Gastrocnemius medialis (tissue), 4 donors: Measurements from ENCODE around the gene TGFA.

ENCODE experiments used
- POLR2A ChIP-seq, 2 donors: fragments of 450-650 bp; IDR thresholded peaks; one replicate each; pipeline ENCODE4 v1.6.1; 2017; ENCODE audit warnings: antibody characterized with exemption in 2 of 2, mild to moderate bottlenecking in 2 of 2, moderate library complexity in 2 of 2
- TF ChIP-seq, protein P1 (sequence below), 5 experiments: fragments of 450-650 bp in 3 of 5; fragments of 200-600 bp in 2 of 5; sonication (generic) in 2 of 5; IDR thresholded peaks in 4 of 5; conservative IDR thresholded peaks in 1 of 5; 1 replicate in 4 of 5; 2 replicates in 1 of 5; pipeline ENCODE4 v1.5.1; 2016 to 2019; ENCODE audit warnings: antibody characterized with exemption in 5 of 5, mild to moderate bottlenecking in 3 of 5, moderate library complexity in 3 of 5

DNA sequence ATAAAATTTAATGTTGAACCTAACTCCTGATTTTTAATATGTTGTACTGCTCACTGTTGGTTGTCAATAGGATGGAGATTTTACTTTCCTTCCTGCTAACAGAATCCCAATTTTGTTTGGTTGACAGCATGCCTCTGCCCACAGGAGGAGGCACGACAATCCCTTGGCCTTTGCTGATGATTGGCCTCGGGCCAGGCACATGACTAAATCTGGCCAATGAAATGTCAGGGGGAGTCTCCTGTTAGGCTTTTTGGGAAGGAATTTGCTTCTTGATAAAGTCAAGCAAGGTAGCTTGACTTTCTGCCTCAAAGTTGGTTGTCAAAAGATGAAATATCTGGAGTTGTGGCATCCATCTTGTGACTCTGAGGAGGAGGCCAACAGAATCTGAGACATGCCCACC is 6.8 kb upstream of the TGFA start:
- TF ChIP-seq POLR2A (IDR thresholded peaks at IDR 0.05), result no peak
- TF ChIP-seq, protein P1, sequence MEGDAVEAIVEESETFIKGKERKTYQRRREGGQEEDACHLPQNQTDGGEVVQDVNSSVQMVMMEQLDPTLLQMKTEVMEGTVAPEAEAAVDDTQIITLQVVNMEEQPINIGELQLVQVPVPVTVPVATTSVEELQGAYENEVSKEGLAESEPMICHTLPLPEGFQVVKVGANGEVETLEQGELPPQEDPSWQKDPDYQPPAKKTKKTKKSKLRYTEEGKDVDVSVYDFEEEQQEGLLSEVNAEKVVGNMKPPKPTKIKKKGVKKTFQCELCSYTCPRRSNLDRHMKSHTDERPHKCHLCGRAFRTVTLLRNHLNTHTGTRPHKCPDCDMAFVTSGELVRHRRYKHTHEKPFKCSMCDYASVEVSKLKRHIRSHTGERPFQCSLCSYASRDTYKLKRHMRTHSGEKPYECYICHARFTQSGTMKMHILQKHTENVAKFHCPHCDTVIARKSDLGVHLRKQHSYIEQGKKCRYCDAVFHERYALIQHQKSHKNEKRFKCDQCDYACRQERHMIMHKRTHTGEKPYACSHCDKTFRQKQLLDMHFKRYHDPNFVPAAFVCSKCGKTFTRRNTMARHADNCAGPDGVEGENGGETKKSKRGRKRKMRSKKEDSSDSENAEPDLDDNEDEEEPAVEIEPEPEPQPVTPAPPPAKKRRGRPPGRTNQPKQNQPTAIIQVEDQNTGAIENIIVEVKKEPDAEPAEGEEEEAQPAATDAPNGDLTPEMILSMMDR (IDR thresholded peaks at IDR 0.05 in 4 of 5, conservative IDR thresholded peaks at IDR 0.05 in 1 of 5), result no peak
